HG03460 (cell line): Measurements from ENCODE around the gene RETREG3.
"Not testable (repeated sequence)": the region's sequence is repeated elsewhere in the genome, so short reads cannot be mapped to it uniquely, and the experiment has no call there.

Source experiments
- ATAC-seq: cut with Tn5 transposase; IDR thresholded peaks from one replicate; pipeline ENCODE4 v1.9.1; 2021; ENCODE audit not compliant: unreplicated experiment

Gene RETREG3, protein sequence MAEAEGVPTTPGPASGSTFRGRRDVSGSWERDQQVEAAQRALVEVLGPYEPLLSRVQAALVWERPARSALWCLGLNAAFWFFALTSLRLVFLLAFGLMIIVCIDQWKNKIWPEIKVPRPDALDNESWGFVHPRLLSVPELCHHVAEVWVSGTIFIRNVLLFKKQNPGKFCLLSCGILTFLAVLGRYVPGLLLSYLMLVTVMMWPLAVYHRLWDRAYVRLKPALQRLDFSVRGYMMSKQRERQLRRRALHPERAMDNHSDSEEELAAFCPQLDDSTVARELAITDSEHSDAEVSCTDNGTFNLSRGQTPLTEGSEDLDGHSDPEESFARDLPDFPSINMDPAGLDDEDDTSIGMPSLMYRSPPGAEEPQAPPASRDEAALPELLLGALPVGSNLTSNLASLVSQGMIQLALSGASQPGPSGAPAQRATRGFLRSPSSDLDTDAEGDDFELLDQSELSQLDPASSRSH

DNA sequence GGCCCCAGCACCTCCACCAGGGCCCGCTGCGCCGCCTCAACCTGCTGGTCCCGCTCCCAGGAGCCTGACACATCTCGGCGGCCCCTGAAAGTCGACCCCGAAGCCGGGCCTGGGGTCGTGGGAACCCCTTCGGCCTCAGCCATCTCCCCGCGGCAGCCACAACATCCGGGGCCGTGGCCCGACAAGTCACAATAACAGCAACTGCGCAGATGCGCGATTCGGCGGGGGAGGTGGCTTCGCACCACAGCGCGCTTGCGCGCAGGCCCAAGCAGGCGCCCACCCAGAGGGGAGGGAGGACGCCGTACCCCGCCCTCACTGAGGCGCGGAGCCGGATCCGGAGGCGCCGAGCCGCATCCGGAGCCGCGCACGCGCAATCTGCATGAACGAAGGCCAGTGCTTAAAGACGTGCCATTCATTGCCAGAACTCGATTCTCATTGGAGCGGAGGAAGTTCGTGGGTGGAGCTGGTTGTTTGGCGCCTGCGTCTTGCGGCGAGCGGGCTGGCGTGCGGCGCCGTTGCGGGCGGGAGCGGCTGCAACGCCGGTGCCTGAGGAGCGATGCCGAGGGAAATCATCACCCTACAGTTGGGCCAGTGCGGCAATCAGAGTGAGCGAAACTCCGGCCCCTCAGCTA, at the start of gene RETREG3, which contains the start of gene TUBG1:
Gene RETREG3, minus strand, starts transcription at position 193 of the 632 bp plus-strand sequence. Its CDS starts 50 bp downstream, at position 143.
Gene TUBG1, plus strand, starts transcription at position 502 of the 632 bp plus-strand sequence. Its CDS starts 55 bp downstream, at position 557.
- ATAC-seq, result peak; percentile 79

GRCh38 chr17:42657824-42658588, 48.8 kb upstream of the RETREG3 start:
- ATAC-seq, result no peak

- no peak for ATAC-seq
Measured at GRCh38 chr17:42655528-42655927, 46.4 kb upstream of the RETREG3 start.

- no peak for ATAC-seq
Measured at GRCh38 chr17:42653179-42654124, 44.3 kb upstream of the RETREG3 start.

DNA sequence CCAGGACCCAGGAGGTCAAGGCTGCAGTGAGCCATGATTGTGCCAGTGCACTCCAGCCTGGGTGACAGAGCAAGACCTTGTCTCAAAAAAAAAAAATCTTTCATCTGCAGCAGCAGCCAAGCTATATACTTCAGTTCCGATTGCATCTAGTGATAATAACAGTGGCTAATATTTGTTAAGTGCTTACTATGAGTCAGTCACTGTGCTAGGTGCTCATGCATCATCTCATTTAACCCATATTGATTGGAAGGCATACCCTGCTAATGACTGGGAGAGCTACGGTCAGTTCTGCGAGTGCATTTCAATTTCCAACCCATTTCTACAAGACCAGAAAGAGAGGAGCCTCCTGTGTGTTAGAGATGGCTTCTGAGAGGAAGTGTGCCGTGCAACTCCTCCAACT, 42.2 kb upstream of the RETREG3 start:
- ATAC-seq, result no peak

- ATAC-seq, result no peak
Measured at GRCh38 chr17:42647778-42648177, 38.6 kb upstream of the RETREG3 start.

DNA sequence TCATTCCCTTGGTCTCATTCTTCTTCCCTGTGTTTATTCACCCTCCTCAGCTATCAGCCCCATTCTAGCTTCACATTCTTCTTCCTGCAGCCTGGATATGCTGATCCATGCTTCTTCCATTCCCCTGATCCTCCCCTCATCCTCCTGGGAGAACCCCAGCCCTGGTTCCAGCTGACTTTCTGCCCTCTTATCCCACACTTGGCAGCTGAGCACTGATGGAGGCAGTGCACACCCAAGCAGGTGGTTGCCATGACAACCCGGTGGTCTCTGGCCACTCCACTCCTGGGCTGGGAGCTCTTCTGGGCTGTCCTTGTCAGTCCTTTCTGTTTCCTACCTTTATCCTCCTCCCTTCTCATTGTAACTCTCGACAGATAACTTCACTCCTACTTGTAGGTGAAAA, 33.2 kb upstream of the RETREG3 start:
- ATAC-seq, result no peak

GRCh38 chr17:42640121-42640520, 30.9 kb upstream of the RETREG3 start:
- ATAC-seq, result no peak

GRCh38 chr17:42639525-42640113, 30.4 kb upstream of the RETREG3 start:
- ATAC-seq, result no peak

GRCh38 chr17:42632949-42633444, 23.8 kb upstream of the RETREG3 start:
- ATAC-seq, result no peak

DNA sequence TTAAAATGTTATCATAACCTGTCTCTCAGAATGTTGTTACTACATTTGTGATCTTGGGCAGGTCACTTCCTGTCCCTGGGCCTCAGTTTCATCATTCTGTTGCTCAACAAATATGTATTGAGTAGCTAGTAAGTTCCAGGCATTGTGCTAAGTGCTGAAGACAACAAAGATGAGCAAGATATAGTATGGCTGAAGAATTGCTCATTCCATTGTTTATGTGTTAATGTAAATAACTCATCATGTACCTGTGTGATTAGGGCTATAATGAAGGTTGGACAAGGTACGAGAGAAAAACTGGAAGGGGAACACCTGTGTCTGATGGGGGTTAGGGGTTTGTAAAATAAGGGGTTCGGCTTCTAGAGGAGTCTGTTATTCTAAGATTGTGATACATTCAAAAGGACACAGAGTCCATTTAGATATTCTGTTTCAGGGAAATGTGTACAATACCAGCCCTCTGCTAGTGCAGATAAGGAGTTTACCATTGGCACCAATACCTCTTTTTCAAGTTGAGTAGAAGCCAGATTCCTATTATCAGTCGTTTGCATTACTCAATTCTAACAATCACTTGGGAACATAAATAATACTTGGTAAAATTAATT, 20.3 kb upstream of the RETREG3 start:
- no peak for ATAC-seq

- ATAC-seq, result not testable (repeated sequence)
Measured at GRCh38 chr17:42627032-42627764, 18.0 kb upstream of the RETREG3 start.

DNA sequence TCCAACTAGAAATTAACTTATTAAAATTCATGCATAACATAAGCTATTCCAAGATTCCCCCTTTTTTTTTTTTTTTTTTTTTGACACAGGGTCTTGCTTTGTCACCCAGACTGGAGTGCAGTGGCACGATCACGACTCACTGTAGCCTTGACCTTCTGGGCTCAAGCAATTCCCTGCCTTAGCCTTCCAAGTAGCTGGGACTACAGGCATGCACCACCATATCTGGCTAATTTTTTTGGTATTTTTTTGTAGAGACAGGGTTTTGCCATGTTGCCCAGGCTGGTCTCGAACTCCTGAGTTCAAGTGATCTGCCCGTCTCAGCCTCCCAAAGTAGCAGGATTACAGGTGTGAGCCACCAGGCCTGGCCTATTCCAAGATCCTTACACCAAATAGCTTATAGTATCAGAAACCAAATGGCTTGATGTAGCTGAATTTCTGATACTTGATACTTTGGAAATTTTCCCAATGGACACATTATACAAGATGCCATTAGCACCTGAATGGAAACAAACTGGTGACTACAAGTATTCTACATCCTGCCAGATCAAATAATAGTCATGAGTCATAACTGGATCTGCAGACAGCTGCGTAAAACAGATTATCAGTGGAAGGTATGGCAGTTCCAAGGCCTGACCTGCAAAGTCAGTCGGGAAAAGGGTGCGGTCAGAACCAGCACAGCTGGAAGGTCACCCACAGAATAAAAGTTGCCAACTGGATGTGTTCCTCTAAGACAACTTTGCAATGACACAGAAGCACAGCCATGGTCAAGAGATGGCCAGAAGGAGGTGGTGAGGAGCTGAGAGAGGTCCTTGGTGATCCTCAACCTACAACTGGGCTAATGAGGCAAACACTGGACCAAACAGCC, 14.8 kb upstream of the RETREG3 start:
- no peak for ATAC-seq

GRCh38 chr17:42623271-42623670, 14.1 kb upstream of the RETREG3 start:
- no peak for ATAC-seq

DNA sequence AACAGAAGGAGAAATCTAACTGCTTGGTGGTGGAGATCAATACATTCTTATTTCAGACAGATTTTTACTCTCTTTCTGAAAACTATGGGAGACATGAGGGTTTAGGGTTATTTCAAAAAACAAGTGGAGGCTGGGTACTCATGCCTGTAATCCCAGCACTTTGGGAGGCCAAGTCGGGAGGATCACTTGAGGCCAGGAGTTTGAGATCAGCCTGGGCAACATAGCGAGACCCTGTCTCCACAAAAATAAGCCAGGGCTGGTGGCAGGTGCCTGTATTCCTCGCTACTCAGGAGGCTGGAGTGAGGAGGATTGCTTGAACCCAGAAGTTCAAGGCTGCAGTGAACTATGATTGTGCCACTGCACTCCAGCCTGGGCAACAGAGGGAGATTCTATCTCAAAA, 12.8 kb upstream of the RETREG3 start:
- not testable (repeated sequence) for ATAC-seq

DNA sequence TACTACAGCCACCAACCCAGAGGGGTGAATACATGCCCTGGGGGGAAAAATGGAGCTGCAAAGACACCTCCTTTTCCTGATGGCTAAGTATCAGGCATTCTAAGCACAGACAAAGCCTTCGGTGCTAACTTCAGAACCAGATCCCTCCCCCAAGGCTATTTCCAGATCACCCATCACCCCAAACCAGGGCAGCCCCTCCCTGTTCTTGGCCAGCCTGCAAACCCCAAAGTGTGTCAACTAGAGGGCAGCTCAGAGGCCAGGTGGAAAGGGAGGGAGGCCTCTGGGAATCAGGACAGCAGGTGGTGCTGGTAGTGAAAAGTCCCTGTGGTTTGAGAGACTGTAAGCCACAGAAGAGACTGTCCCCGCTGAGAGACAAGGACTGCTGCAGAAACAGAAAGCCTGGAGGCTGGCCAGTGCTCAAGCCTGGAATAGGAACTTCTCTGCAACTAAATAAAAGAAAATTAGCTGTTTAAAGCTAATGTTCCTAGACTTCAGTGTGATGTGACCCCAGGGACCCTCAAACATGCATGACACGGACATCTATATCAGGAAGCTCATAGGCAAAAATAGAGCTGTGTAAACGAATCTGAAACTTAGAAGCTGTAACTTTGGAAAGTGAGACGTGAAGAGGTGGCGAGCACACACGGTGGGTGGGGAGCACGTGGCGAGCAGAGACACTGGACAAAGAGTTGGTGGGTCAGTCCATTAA, 9.4 kb upstream of the RETREG3 start:
- peak; percentile 73 for ATAC-seq

- ATAC-seq, result no peak
Measured at GRCh38 chr17:42617956-42618431, 8.8 kb upstream of the RETREG3 start.
